AG04450 (cell line): ENCODE results near the gene GNAI2. TPM values are rescaled to one million over a fixed set of nuclear protein-coding genes. Genes with fewer than 3 reads are reported as not detected.

Experiments used
- CTCF ChIA-PET: fragments of 300-600, 350-600 bp; formaldehyde crosslinking; extraction: SDS; loops from one replicate; lab custom pipeline; 2022; ENCODE audit warnings: antibody characterized with exemption, inconsistent platforms; lab: Charles Lee
- POLR2A ChIA-PET: fragments of 350-600 bp; formaldehyde crosslinking; extraction: SDS; loops from one replicate; lab custom pipeline; 2021; ENCODE audit warnings: antibody characterized with exemption, inconsistent platforms; lab: Yijun Ruan, JAX
- DNase-seq: peaks from one replicate; pipeline ENCODE4 v3.0.0-alpha.2; 2011; ENCODE audit warnings: low read depth, low spot score
- H3K27ac ChIP-seq: one replicate; pipeline ENCODE4 v1.5.1; 2012; ENCODE audit warnings: low read depth, low read length, control low read depth
- H3K27me3 ChIP-seq: one replicate; pipeline ENCODE4 v1.6.0; 2012; ENCODE audit warnings: low read length; ENCODE audit not compliant: control insufficient read depth, insufficient read depth
- H3K4me3 ChIP-seq: 2 replicates; pipeline ENCODE4 v1.5.1; 2011; ENCODE audit warnings: mild to moderate bottlenecking, low read depth, low read length, control low read depth
- H3K9me3 ChIP-seq: 2 replicates; pipeline ENCODE4 v1.5.1; 2012; ENCODE audit warnings: low read length; ENCODE audit not compliant: control insufficient read depth, insufficient read depth
- CTCF ChIP-seq: IDR thresholded peaks from 2 replicates; pipeline ENCODE4 v1.5.1; 2011; ENCODE audit warnings: low read depth, low read length, control low read depth, inconsistent platforms
- polyA plus RNA-seq: library from polyadenylated mRNA; depleted of rRNA; stranded (reverse); fragments of >200 nt; gene quantifications from 2 replicates; pipeline ENCODE4 v1.2.3, GENCODE V29; 2011

GNAI2 gene
- polyA plus RNA-seq, 1 experiment = 603 TPM

- ChIA-PET POLR2A (interaction anchor here (2.0 kb wide), 1 partner anchor 13 kb away, joined by 5 read pairs; the partner anchor contains the start of gene LSMEM2), CTCF (interaction anchor here (1.3 to 1.6 kb wide), 2 partner anchors 9 to 19 kb away, joined by 4 to 7 read pairs; no protein-coding TSS in a partner anchor)
- no peak for TF ChIP-seq CTCF
- H3K27ac ChIP-seq = peak overlapping the region; percentile 84
- no peaks in the 10 kb centered on the region for H3K9me3 ChIP-seq
- DNase-seq = no peak
- no peak overlapping the region for H3K4me3 ChIP-seq
- H3K27me3 ChIP-seq = no peaks in the 10 kb centered on the region
Observed at GRCh38 chr3:50266017-50266416, 30.0 kb downstream of the GNAI2 start.

GRCh38 chr3:50266836-50267235 is 30.8 kb downstream of the GNAI2 start:
- no peaks in the 10 kb centered on the region for H3K27me3 ChIP-seq
- CTCF ChIA-PET = interaction anchor here (0.9 to 1.6 kb wide), 4 partner anchors 10 to 74 kb away, joined by 3 to 7 read pairs (median 4); no protein-coding TSS in a partner anchor
- POLR2A ChIA-PET = interaction anchor here (1.0 to 2.0 kb wide), 2 partner anchors 13 to 27 kb away, joined by 3 to 5 read pairs; partner anchors contain the start of gene LSMEM2
- TF ChIP-seq CTCF = no peak
- no peaks in the 10 kb centered on the region for H3K9me3 ChIP-seq
- peak overlapping the region; percentile 49 for H3K4me3 ChIP-seq
- H3K27ac ChIP-seq = peak overlapping the region; percentile 11
- DNase-seq = no peak

- Histone ChIP-seq H3K9me3 (no peaks in the 10 kb centered on the region), H3K4me3 (peak overlapping the region; percentile 49), H3K27me3 (no peaks in the 10 kb centered on the region), H3K27ac (no peak overlapping the region)
- ChIA-PET CTCF (interaction anchor here (0.8 to 1.6 kb wide), 5 partner anchors 8 to 75 kb away, joined by 3 to 7 read pairs (median 3); no protein-coding TSS in a partner anchor), POLR2A (interaction anchor here (0.9 to 2.0 kb wide), 3 partner anchors 12 to 32 kb away, joined by 3 to 5 read pairs (median 3); partner anchors contain the start of genes GNAI2 and LSMEM2)
- DNase-seq = no peak
- TF ChIP-seq CTCF = no peak
Observed at GRCh38 chr3:50267280-50267913, 31.4 kb downstream of the GNAI2 start.

- Histone ChIP-seq H3K27me3 (no peaks in the 10 kb centered on the region), H3K9me3 (no peaks in the 10 kb centered on the region), H3K27ac (no peak overlapping the region), H3K4me3 (peak overlapping the region; percentile 49)
- CTCF ChIA-PET = interaction anchor here (0.5 to 0.8 kb wide), 2 partner anchors 9 to 40 kb away, joined by 3 to 6 read pairs; no protein-coding TSS in a partner anchor
- DNase-seq = no peak
- no peak for TF ChIP-seq CTCF
- POLR2A ChIA-PET = interaction anchor here (0.9 to 2.0 kb wide), 2 partner anchors 11 to 33 kb away, joined by 3 to 5 read pairs; partner anchors contain the start of genes GNAI2 and LSMEM2
Observed at GRCh38 chr3:50268276-50268675, 32.3 kb downstream of the GNAI2 start.
